Left forelimb (tissue), 1 donor: ENCODE results near the gene DPF3.
"Not testable (repeated sequence)": the region's sequence is repeated elsewhere in the genome, so short reads cannot be mapped to it uniquely, and the experiment has no call there.

Experiments used
- DNase-seq: peaks from one replicate; pipeline ENCODE4 v3.0.0-alpha.2; 2018; ENCODE audit warnings: low spot score

Gene DPF3

DNA sequence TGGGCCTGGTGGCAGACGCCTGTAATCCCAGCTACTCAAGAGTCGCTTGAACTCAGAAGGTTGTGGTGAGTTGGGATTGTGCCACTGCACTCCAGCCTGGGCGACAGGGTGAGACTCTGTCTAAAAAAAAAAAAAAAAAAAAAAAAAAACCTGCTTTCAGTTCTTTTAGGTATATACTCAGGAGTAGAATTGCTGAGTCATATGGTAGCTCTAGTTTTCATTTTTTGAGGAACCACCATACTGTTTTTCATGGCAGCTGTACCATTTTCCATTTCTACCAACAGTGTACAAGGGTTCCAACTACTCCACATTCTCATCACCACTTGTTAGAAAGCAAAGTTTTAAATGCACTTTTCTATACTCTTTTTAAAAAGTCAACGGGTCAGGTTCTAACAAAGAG is 119.8 kb downstream of the DPF3 start:
- no peak for DNase-seq

- DNase-seq: no peak
Observed at GRCh38 chr14:72771561-72771960, 122.3 kb downstream of the DPF3 start.

DNA sequence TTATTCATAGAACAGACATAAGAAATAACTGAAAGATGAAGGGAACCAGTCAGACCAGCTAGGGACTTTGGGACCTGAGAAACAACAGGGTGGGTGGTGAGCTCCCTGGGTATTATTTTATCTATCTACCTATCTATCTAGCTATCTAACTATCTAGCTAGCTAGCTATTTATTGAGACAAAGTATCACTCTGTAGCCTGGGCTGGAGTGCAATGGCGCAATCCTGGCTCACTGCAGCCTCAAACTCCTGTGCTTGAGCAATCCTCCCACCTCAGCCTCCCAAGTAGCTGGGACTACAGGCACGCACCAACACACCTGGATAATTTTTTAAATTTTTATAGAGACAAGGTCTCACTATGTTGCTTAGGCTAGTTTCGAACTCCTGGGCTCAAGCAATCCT is 127.6 kb downstream of the DPF3 start:
- DNase-seq: no peak

DNA sequence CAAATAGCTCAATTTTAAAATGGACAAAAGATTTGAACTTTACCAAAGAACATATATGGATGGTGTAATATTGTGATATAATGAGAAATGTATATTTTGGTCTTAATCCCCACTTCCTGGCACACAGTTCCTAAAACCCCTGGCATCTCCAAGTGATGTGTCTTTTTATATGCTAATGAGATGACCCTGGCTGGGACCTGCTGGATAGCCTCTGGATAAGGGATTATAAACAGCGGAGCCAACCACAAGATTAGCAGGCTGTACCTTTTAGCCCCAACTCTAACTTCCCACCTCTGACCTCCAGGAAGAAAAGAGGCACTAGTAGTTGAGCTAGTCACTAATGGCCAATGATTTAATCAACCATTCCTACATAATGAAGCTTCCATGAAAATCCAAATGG is 130.0 kb downstream of the DPF3 start:
- no peak for DNase-seq

DNA sequence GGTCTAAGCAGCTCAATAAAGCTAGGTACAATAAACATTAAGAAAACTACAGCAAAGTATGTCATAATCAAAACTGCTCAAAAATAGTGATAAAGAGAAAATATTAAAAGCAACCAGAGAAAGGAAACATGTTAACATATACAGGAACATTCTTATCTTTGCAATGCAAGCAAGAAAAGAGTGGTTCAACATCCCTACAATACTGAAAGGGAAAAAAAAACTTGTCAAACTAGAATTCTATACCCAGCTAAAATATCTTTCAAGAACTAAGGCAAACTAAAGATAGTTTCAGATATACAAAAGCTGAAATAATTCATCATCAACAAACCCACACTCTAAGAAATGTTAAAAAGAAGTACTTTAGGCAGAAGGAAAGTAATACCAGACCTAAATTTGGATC is 134.2 kb downstream of the DPF3 start:
- no peak for DNase-seq

- no peak for DNase-seq
Observed at GRCh38 chr14:72758993-72759392, 134.9 kb downstream of the DPF3 start.

DNA sequence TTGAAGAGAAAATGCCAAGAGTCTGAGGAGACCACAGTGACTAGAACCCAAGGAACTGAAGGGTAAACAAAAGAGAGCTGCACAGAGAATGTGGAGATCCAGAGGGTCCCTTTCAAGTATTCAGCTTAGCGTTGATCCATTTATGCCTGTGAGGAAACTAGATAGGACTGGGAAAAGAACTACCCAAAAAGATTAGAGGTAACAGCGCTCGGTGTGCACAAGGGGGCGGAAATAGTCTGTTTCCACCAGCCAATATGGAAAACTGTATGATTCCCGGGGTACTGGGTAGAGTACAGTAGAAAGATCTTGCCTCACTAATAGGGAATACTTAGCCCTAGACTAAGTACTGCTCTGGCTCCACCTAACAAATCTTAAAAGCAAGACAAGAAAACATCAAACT is 135.5 kb downstream of the DPF3 start:
- DNase-seq: no peak

GRCh38 chr14:72756967-72757366 is 136.9 kb downstream of the DPF3 start:
- DNase-seq: no peak

DNA sequence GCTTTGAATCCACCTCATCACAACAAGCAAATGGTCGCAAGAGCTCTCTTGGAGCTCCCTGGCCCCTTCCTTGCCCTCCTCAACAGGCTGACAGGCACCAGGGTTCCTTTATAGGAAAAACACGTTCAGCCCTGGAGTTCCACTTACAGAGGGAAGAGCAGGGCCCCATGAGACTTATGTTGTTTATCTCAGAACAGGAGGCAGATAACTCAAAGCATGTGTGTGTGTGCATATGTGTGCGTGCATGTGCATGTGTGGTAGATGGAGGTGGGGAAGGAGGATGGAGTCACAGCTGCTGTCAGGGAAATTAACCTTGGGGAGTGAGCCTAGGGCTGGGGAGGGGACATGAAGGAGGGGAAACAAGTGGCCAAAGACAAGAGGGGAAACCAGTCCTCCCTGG is 138.1 kb downstream of the DPF3 start:
- DNase-seq: no peak

DNA sequence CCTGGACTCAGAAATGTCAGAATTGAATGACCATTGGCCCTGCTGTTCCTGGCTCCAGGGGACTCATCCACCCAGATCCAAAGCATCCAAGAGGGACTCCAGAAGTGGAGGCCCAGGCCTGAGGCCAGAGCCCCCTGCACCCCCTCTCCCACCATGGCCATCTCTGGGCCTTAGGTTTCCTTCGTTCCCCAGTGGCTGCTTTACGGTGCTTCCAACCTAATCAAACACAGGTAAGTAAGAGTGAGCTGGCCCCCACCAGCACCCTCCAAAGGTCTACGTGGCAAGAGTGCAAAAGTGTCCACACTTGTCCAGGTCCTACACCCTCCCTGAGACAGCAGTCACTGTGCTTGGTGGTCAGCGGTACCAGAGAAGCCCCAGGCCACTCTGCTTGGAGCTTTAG is 139.0 kb downstream of the DPF3 start:
- DNase-seq: no peak

GRCh38 chr14:72753879-72754400 is 140.0 kb downstream of the DPF3 start:
- DNase-seq: no peak

GRCh38 chr14:72753044-72753710 is 140.7 kb downstream of the DPF3 start:
- no peak for DNase-seq

GRCh38 chr14:72752034-72752412 is 141.9 kb downstream of the DPF3 start:
- DNase-seq: no peak

GRCh38 chr14:72751276-72752033 is 142.4 kb downstream of the DPF3 start:
- DNase-seq: no peak

- not testable (repeated sequence) for DNase-seq
Observed at GRCh38 chr14:72748921-72749320, 145.0 kb downstream of the DPF3 start.

DNA sequence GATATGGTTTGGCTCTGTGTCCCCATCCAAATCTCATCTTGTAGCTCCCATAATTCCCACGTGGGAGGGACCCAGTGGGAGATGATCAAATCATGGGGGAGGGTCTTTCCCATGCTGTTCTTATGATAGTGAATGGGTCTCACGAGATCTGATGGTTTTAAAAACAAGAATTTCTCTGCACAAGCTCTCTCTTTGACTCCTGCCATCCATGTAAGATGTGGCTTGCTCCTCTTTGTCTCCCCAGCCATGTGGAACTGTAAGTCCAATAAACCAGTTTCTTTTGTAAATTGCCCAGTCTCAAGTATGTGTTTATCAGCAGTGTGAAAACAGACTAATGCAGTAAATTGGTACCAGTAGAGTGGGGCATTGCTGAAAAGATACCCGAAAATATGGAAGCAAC is 146.2 kb downstream of the DPF3 start:
- DNase-seq: peak; percentile 9

GRCh38 chr14:72745991-72746980 is 147.6 kb downstream of the DPF3 start:
- DNase-seq: peak; percentile 22

- DNase-seq: no peak
Observed at GRCh38 chr14:72745546-72745945, 148.4 kb downstream of the DPF3 start.

DNA sequence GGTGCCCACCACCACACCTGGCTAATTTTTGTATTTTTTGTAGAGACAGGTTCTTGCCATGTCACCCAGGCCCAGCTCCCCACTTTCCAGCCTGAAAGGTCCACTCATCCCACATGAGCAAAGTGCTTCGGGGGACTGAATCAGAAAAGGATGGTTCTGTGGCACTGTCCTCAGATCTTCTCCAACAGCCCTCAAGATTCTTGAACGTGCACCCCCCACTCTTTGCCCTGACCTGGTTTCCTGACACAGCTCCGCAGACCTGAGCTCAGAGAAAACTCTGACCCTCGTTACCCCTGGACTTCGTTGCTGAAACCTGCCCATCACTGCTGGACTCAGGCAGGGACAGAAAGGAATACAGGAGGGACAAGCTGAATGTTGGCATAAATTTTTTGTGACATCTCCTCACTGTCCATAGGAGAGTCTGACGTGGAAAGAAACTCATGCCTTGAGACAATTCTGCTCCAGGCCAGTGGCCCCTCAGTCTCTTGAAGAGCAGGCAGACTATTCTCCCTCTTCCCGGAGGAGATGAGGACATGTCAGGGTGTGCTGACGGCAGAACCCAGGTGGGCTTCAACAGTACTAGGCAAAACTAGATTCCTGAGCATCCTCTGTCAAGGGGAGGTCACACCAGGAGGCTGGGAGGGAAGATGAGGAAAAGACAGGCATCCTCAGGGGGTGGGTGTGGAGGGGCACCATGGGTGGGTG is 149.3 kb downstream of the DPF3 start:
- DNase-seq: peak; percentile 44

DNA sequence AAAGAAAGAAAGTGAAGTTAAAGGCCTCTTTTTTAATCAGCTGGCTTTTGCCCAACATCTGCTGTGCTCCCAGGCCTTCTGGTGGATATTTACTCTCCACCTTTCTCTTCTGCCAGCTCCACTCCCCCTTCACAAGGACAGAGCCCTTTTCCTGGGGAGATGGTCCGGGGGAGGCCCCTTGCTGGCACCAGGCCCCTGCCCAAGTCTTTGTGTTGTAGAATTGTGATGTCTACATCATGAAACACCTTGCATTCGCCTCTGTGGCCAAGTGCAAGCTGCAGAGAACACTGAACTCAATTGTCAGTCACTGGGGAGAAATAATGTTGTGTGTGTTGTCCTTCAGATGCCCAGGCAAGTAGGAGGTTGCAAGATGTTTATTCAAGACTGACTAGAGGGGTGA is 150.3 kb downstream of the DPF3 start:
- peak; percentile 14 for DNase-seq

- DNase-seq: peak; percentile 54
Observed at GRCh38 chr14:72742838-72743195, 151.1 kb downstream of the DPF3 start.
